Right ventricle myocardium superior (tissue), 1 donor: Measurements from ENCODE around the gene GABBR2. TPM values are rescaled to one million over a fixed set of nuclear protein-coding genes. Genes with fewer than 3 reads are reported as not detected.

ENCODE experiments used
- ATAC-seq: fragments of 200-7000 bp; cut with Tn5 transposase; one replicate; pipeline ENCODE4 v1.9.1; 2020; ENCODE audit warnings: mild to moderate bottlenecking; ENCODE audit not compliant: poor library complexity
- DNase-seq: peaks from one replicate; pipeline ENCODE4 v3.0.0-alpha.2; 2020
- intact Hi-C: fragments of 100-400 bp; cut with DNase I; formaldehyde crosslinking; loops from one replicate; pipeline ENCODE4 v1.11.2; 2022
- total RNA-seq: library from RNA; stranded (reverse); fragmentation: NEBNext Ultra II Directional; extraction: Animal tissue kit (Norgen Biotek cat#: 25700); gene quantifications from one replicate; pipeline ENCODE4 v1.2.1, GENCODE V29; 2021
- donor health status: DM: no; HTN: yes; CAD: no; lungs with severe emphysema.

GABBR2 gene
- total RNA-seq, 1 donor from 2014 or later = 0.30 TPM

GRCh38 chr9:98644011-98644410 is 64.7 kb downstream of the GABBR2 start:
- intact Hi-C loops = no loop called here
- DNase-seq = no peak
- no peak for ATAC-seq

- ATAC-seq = no peak
- intact Hi-C loops = no loop called here
Observed at GRCh38 chr9:98642661-98643312, 65.9 kb downstream of the GABBR2 start.

GRCh38 chr9:98641695-98642094 is 67.0 kb downstream of the GABBR2 start:
- DNase-seq = no peak
- intact Hi-C loops = no loop called here
- ATAC-seq = no peak

More at GRCh38 chr9:98642661-98643312, 65.9 kb downstream of the GABBR2 start:
- no peak for DNase-seq

GRCh38 chr9:98640394-98640793 is 68.3 kb downstream of the GABBR2 start:
- DNase-seq (no peak), ATAC-seq (no peak)
- intact Hi-C loops = no loop called here

- no peak for DNase-seq
- ATAC-seq = no peak
- intact Hi-C loops = no loop called here
Observed at GRCh38 chr9:98639133-98639532, 69.6 kb downstream of the GABBR2 start.

GRCh38 chr9:98637381-98637780 is 71.4 kb downstream of the GABBR2 start:
- intact Hi-C loops = no loop called here
- ATAC-seq (no peak), DNase-seq (no peak)

- intact Hi-C loops = no loop called here
- DNase-seq (no peak), ATAC-seq (no peak)
Observed at GRCh38 chr9:98635374-98635773, 73.4 kb downstream of the GABBR2 start.

- DNase-seq (no peak), ATAC-seq (no peak)
- intact Hi-C loops = no loop called here
Observed at GRCh38 chr9:98634685-98635336, 73.9 kb downstream of the GABBR2 start.

- no peak for DNase-seq
- intact Hi-C loops = no loop called here
- no peak for ATAC-seq
Observed at GRCh38 chr9:98632839-98633238, 75.9 kb downstream of the GABBR2 start.

GRCh38 chr9:98627296-98627695 is 81.4 kb downstream of the GABBR2 start:
- intact Hi-C loops = no loop called here

GRCh38 chr9:98625728-98626127 is 83.0 kb downstream of the GABBR2 start:
- ATAC-seq = no peak
- intact Hi-C loops = no loop called here
- no peak for DNase-seq

More at GRCh38 chr9:98627296-98627695, 81.4 kb downstream of the GABBR2 start:
- ATAC-seq (no peak), DNase-seq (no peak)

- intact Hi-C loops = no loop called here
- DNase-seq (no peak), ATAC-seq (no peak)
Observed at GRCh38 chr9:98619788-98620187, 88.9 kb downstream of the GABBR2 start.

GRCh38 chr9:98615633-98616032 is 93.1 kb downstream of the GABBR2 start:
- intact Hi-C loops = no loop called here
- DNase-seq (no peak), ATAC-seq (no peak)

GRCh38 chr9:98614941-98615340 is 93.8 kb downstream of the GABBR2 start:
- DNase-seq (no peak), ATAC-seq (no peak)
- intact Hi-C loops = no loop called here

GRCh38 chr9:98612061-98612752 is 96.5 kb downstream of the GABBR2 start:
- intact Hi-C loops = no loop called here
- ATAC-seq (no peak), DNase-seq (no peak)

- no peak for ATAC-seq
Observed at GRCh38 chr9:98611319-98611718, 97.4 kb downstream of the GABBR2 start.

GRCh38 chr9:98610711-98611110 is 98.0 kb downstream of the GABBR2 start:
- intact Hi-C loops = no loop called here
- DNase-seq (no peak), ATAC-seq (no peak)

More at GRCh38 chr9:98611319-98611718, 97.4 kb downstream of the GABBR2 start:
- DNase-seq = no peak
- intact Hi-C loops = no loop called here

- intact Hi-C loops = no loop called here
- ATAC-seq (no peak), DNase-seq (no peak)
Observed at GRCh38 chr9:98610211-98610610, 98.5 kb downstream of the GABBR2 start.

GRCh38 chr9:98609646-98610045 is 99.1 kb downstream of the GABBR2 start:
- no peak for ATAC-seq
- DNase-seq = no peak
- intact Hi-C loops = no loop called here

GRCh38 chr9:98607787-98608186 is 100.9 kb downstream of the GABBR2 start:
- intact Hi-C loops = no loop called here
- DNase-seq = no peak
- ATAC-seq = no peak
